Measurements from ENCODE around the gene RNF4.

DNA sequence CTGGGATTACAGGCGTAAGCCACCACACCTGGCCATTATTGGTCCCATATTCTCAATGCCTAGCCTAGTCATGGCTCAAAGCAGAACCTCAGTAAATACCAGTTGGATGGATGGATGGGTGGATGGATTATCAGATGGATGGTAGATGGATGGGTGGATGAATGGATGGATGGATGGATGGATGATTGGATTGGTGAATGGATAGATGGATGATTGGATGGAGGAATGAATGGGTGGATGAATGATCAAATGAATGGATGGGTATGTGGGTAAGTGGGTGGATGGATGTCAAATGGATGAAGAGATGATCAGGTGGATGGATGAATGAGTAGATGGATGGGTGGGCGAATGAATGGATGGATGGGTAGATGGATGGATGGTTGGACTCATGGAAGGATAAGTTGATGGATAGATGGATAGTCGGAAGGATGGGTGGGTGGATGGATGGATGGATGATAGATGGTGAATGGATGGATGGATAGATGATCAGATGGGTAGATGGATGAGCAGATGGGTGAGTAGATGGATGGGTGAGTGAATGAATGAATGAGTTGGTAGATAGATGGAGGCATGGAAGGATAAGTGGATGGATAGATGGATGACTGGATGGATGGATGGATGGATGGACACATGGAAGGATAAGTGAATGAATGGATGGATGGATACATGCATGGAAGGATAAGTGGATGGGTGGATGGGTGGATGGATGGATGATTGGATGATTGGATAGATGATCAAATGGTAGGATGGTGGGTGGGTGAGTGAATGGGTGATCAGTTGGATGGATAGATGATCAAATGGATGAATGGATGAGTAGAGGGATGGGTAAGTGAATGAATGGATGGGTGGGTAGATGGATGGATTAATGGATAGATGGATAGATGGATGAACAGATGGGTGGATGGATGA is 22.0 kb upstream of the RNF4 start:
- TF ChIP-seq, protein P1, sequence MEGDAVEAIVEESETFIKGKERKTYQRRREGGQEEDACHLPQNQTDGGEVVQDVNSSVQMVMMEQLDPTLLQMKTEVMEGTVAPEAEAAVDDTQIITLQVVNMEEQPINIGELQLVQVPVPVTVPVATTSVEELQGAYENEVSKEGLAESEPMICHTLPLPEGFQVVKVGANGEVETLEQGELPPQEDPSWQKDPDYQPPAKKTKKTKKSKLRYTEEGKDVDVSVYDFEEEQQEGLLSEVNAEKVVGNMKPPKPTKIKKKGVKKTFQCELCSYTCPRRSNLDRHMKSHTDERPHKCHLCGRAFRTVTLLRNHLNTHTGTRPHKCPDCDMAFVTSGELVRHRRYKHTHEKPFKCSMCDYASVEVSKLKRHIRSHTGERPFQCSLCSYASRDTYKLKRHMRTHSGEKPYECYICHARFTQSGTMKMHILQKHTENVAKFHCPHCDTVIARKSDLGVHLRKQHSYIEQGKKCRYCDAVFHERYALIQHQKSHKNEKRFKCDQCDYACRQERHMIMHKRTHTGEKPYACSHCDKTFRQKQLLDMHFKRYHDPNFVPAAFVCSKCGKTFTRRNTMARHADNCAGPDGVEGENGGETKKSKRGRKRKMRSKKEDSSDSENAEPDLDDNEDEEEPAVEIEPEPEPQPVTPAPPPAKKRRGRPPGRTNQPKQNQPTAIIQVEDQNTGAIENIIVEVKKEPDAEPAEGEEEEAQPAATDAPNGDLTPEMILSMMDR (IDR thresholded peaks at IDR 0.05): no peak
- TF ChIP-seq ZFX (IDR thresholded peaks at IDR 0.05; ENCODE audit: borderline replicate concordance): no peak
